Measurements from ENCODE around the gene IZUMO4.

DNA sequence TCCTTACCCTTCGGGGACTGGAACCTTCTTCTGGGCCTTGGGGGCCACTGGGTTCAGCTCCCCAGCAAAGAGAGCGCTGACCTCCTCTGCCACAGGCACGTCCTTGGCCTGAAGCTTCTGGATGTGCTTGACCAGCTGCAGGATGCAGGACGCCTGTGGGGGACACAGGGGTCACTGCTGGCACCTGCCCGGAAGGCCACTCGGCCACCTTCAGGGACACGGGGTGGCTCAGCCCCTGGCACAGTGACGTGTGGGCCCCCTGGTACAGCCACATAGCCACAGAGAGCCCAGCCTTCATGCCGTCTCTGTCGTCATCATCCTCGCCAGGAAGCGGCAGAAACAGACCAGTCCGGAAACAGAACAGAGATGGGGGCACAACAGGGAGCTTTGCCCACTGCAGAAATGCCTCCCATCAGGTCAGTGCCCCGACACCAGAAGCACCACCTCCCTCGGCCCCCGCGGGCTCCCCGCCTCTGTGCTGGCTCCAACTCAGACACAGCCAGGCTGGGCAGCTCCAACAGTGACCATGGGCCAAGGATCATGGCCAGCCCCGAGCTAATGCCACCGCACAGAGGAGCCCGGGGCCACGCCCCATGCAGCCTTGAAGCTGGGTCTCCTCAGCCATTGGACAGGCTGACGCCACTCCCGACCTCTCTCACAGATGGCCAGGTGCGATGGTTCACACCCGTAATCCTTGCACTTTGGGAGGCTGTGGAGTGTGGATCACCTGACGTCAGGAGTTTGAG, 20.7 kb downstream of the IZUMO4 start:
- TF ChIP-seq RARB (CRISPR knock-in tag; IDR thresholded peaks at IDR 0.05): no peak
- TF ChIP-seq TCF4 (CRISPR knock-in tag; IDR thresholded peaks at IDR 0.05; ENCODE audit: borderline replicate concordance): no peak
- no peak for TF ChIP-seq ISL1 (CRISPR knock-in tag; IDR thresholded peaks at IDR 0.05)
- TF ChIP-seq ZFP30 (CRISPR knock-in tag; IDR thresholded peaks at IDR 0.05): no peak
- no peak for TF ChIP-seq PATZ1 (CRISPR knock-in tag; IDR thresholded peaks at IDR 0.05; ENCODE audit: borderline replicate concordance)
- no peak for TF ChIP-seq OSR1 (CRISPR knock-in tag; IDR thresholded peaks at IDR 0.05)
- TF ChIP-seq, protein P1, sequence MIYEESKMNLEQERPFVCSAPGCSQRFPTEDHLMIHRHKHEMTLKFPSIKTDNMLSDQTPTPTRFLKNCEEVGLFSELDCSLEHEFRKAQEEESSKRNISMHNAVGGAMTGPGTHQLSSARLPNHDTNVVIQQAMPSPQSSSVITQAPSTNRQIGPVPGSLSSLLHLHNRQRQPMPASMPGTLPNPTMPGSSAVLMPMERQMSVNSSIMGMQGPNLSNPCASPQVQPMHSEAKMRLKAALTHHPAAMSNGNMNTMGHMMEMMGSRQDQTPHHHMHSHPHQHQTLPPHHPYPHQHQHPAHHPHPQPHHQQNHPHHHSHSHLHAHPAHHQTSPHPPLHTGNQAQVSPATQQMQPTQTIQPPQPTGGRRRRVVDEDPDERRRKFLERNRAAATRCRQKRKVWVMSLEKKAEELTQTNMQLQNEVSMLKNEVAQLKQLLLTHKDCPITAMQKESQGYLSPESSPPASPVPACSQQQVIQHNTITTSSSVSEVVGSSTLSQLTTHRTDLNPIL (CRISPR knock-in tag; IDR thresholded peaks at IDR 0.05; ENCODE audit: low read depth): no peak
- TF ChIP-seq ZNF70 (CRISPR knock-in tag; IDR thresholded peaks at IDR 0.05): no peak
- no peak for TF ChIP-seq ZC3H10 (CRISPR knock-in tag; IDR thresholded peaks at IDR 0.05)
- TF ChIP-seq ESRRG (CRISPR knock-in tag; IDR thresholded peaks at IDR 0.05): no peak
- no peak for TF ChIP-seq ZNF8 (CRISPR knock-in tag; IDR thresholded peaks at IDR 0.05)
- no peak for TF ChIP-seq GLIS3 (CRISPR knock-in tag; IDR thresholded peaks at IDR 0.05)
- no peak for TF ChIP-seq POU6F1 (CRISPR knock-in tag; IDR thresholded peaks at IDR 0.05; ENCODE audit: borderline replicate concordance, low read depth)

All from SK-N-SH treated with all-trans-retinoic acid at 6 μM for 48 hours (cell line).